ENCODE results near the gene ARHGEF1.

DNA sequence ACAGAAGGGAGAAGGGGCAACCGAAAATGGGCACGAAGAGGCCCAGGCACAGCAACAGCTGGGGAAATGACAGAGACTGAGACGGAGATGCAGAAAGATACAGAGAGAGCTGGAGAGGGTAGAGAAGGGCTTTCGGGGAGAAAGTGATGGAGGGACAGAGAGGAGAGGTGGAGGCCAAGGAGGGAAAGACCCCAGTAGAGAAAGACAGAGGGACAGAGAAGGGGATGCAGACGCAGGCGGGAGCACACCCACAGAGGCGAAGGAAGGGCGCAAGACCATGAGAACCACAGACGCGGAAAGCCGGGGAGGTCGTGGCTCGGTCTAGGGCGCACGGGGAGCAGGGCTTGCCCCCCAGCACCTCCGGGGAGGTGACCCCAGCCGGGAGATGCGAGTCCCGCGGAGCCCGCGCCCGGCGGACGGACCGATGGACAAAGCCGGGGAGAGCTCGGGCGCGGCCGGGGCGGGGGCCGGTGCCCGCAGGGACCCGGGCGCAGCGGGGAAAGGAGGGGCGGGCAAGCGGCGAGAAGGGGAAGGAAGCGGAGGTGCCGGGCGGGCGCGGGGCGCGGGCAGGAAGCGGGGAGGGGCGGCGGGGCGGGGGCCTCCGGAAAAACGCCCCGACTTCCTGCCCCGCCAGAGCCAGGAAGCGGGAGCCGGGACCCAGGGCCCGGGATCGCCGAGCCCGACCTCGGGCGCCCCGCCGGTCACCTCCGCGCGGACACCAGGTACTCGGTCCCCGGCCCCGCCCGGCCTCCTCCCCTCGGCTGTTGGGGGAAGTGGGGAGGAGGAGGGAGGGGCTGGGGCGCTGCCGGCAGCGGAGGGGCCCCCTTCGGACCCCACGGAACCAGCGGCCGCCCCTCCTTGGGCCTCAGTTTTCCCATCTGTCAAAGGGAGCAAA, at the start of gene ARHGEF1:
- TF ChIP-seq EZH2phosphoT487 (IDR thresholded peaks at IDR 0.05; ENCODE audit: low read depth): no peak
- TF ChIP-seq, protein P1, sequence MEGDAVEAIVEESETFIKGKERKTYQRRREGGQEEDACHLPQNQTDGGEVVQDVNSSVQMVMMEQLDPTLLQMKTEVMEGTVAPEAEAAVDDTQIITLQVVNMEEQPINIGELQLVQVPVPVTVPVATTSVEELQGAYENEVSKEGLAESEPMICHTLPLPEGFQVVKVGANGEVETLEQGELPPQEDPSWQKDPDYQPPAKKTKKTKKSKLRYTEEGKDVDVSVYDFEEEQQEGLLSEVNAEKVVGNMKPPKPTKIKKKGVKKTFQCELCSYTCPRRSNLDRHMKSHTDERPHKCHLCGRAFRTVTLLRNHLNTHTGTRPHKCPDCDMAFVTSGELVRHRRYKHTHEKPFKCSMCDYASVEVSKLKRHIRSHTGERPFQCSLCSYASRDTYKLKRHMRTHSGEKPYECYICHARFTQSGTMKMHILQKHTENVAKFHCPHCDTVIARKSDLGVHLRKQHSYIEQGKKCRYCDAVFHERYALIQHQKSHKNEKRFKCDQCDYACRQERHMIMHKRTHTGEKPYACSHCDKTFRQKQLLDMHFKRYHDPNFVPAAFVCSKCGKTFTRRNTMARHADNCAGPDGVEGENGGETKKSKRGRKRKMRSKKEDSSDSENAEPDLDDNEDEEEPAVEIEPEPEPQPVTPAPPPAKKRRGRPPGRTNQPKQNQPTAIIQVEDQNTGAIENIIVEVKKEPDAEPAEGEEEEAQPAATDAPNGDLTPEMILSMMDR (IDR thresholded peaks at IDR 0.05; ENCODE audit: low read depth, low read length): no peak

Data from OCI-LY3 (cell line).